RWPE1 (cell line): Measurements from ENCODE around the gene VPS72.
"Not testable (repeated sequence)": the region's sequence is repeated elsewhere in the genome, so short reads cannot be mapped to it uniquely, and the experiment has no call there.

ENCODE experiments used
- CTCF ChIA-PET: fragments of 350-600 bp; sonication (Branson Sonifier 250); formaldehyde crosslinking; extraction: SDS; loops from one replicate; lab custom pipeline; 2021; lab: Yijun Ruan, JAX
- POLR2A ChIA-PET: fragments of 400-600 bp; formaldehyde crosslinking; extraction: SDS; loops from one replicate; lab custom pipeline; 2020; ENCODE audit warnings: antibody characterized with exemption; ENCODE audit not compliant: low non-redundant PET; lab: Yijun Ruan, JAX
- DNase-seq: peaks from one replicate; pipeline ENCODE4 v3.0.0; 2012; ENCODE audit warnings: low spot score
- H3K27ac ChIP-seq: fragments of 450-650 bp; 2 replicates; pipeline ENCODE4 v1.5.1; 2017
- TF ChIP-seq, protein P1 (sequence below): fragments of 450-650 bp; conservative IDR thresholded peaks from 2 replicates; pipeline ENCODE4 v1.5.1; 2017; ENCODE audit warnings: low read depth, mild to moderate bottlenecking

VPS72 gene

DNA sequence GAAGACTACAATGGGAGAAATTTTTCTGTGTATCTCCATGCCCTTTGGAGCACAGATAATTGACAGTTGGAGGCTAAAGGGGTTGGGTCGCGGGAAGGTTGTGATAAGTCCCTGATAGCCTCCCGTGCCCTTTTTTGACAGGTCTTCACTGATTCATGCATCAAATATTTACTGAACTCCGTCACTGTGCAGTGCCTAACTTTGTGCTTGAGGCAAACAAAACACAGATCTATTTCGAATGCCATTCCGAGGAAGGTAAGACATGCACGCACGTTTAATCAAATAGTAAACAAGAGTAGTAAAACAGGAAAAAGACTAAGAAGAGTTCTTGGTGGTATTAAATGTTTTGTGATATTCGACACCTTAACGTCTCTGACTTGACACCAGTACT is 7.9 kb upstream of the VPS72 start:
- DNase-seq: no peak
- CTCF ChIA-PET: no interaction called here

DNA sequence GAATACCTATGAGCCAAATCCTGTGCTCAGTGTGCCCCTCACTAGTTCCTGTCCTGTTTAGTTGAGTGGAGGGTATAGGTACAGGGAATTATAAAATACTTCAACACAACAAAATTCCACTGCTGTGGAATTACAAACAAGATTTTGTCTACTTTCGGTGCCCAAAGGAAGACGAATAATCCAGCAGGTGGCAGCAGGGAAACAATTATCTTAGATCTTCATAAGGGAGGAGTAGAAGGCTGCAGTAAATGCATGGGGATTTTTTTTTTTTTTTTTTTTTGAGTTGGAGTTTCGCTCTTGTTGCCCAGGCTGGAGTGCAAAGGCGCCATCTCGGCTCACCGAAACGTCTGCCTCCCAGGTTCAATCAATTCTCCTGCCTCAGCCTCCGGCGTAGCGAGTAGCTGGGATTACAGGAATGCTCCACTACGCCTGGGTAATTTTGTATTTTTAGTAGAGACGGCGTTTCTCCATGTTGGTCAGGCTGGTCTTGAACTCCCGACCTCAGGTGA is 6.3 kb upstream of the VPS72 start:
- TF ChIP-seq, protein P1, sequence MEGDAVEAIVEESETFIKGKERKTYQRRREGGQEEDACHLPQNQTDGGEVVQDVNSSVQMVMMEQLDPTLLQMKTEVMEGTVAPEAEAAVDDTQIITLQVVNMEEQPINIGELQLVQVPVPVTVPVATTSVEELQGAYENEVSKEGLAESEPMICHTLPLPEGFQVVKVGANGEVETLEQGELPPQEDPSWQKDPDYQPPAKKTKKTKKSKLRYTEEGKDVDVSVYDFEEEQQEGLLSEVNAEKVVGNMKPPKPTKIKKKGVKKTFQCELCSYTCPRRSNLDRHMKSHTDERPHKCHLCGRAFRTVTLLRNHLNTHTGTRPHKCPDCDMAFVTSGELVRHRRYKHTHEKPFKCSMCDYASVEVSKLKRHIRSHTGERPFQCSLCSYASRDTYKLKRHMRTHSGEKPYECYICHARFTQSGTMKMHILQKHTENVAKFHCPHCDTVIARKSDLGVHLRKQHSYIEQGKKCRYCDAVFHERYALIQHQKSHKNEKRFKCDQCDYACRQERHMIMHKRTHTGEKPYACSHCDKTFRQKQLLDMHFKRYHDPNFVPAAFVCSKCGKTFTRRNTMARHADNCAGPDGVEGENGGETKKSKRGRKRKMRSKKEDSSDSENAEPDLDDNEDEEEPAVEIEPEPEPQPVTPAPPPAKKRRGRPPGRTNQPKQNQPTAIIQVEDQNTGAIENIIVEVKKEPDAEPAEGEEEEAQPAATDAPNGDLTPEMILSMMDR: peak; percentile 73
- H3K27ac ChIP-seq: peak overlapping the region; percentile 98
- ChIA-PET POLR2A (no interaction called here), CTCF (interaction anchor here (0.8 kb wide), 1 partner anchor 31 kb away, joined by 6 read pairs; no protein-coding TSS in a partner anchor)
- DNase-seq: peak; percentile 59

More for the DNA sequence above, 7.9 kb upstream of the VPS72 start:
- peak overlapping the region; percentile 98 for H3K27ac ChIP-seq
- TF ChIP-seq, protein P1: no peak
- POLR2A ChIA-PET: no interaction called here

DNA sequence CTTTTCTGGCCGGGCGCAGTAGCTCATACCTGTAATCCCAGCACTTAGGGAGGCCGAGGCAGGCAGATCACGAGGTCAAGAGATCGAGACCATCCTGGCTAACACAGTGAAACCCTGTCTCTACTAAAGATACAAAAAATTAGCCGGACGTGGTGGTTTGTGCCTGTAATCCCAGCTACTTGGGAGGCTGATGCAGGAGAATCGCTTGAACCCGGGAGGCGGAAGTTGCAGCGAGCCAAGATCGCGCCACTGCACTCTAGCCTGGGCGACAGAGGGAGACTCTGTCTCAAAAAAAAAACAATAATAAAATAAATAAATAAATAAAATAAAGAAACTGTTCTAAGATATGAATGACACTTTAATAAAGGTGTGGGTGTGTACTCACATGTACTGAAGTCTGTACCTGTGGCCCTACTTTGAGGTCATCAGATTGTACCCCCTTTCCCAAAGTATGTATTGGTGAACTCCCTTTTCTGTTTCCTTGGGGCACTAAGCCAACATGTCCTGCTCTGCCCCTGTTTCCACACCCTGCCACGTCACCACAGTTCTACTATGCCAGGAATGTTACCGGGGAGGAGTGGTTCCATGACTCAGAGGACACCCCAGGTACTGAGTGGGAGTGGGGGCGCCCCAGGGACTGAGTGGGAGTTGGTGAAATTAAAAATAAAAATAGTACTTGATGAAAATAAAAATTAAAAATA is 5.0 kb upstream of the VPS72 start:
- H3K27ac ChIP-seq: peak overlapping the region; percentile 98
- CTCF ChIA-PET: interaction anchor here (0.6 to 1.1 kb wide), 5 partner anchors 13 to 204 kb away, joined by 3 to 10 read pairs (median 3); partner anchors contain the start of gene PSMB4
- POLR2A ChIA-PET: interaction anchor here (0.6 kb wide), 1 partner anchor 191 kb away, joined by 3 read pairs; no protein-coding TSS in a partner anchor
- DNase-seq: peak; percentile 97

DNA sequence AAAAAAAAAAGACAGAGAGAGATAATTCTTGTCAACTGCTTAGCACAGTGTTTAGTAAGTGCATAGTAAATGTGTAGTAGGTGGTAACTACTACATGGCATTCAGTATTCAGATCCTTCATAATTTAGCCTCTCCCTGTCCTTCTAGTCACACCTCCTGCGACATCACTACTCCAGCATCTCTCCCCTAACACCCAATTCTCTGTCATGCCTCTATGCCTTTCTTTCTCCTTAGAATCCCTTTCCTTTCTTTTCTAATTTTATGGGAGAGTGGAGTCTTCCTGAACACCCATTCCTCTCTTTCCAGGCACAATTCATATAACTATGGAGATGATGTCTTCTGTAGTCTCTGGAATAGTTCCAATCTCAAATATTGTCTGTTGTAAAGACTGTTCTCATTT is 3.9 kb upstream of the VPS72 start:
- H3K27ac ChIP-seq: peak overlapping the region; percentile 98
- CTCF ChIA-PET: no interaction called here
- no peak for DNase-seq
- TF ChIP-seq, protein P1: no peak
- POLR2A ChIA-PET: no interaction called here

DNA sequence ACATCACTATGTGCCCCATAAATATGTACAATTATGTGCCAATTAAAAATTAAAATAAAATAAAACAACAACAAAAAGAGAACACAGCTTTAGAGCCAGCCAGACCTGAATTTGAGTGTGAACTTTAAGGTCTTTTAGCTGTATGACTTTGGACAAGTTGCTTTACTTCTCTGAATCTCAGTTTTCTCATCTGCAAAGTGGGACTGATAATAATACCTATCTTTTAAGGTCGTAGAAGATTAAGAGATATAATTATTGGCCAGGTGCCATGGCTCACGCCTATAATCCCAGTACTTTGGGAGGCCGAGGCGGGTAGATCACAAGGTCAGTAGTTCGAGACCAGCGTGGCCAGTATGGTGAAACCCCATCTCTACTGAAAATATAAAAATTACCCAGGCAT is 3.3 kb upstream of the VPS72 start:
- ChIA-PET CTCF (no interaction called here), POLR2A (no interaction called here)
- TF ChIP-seq, protein P1: no peak
- no peak for DNase-seq
- H3K27ac ChIP-seq: peak overlapping the region; percentile 60

DNA sequence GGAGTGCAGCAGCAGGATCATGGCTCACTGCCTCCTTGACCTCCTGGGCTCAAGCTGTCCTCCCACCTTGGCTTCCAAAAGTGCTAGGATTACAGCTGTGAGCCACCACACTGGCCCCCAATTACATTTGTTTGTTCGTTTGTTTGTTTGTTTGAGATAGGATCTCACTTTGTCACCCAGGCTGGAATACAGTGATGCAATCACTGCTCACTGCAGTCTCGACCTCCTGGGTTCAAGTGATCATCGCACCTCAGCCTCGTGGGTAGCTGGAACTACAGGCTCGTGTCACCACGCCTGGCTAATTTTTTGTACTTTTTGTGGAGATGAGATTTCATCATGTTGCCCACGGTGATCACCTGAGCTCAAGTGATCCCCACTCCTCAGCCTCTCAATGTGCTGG is 2.0 kb upstream of the VPS72 start:
- no peak for DNase-seq
- peak overlapping the region; percentile 53 for H3K27ac ChIP-seq
- ChIA-PET POLR2A (no interaction called here), CTCF (no interaction called here)
- TF ChIP-seq, protein P1: no peak

DNA sequence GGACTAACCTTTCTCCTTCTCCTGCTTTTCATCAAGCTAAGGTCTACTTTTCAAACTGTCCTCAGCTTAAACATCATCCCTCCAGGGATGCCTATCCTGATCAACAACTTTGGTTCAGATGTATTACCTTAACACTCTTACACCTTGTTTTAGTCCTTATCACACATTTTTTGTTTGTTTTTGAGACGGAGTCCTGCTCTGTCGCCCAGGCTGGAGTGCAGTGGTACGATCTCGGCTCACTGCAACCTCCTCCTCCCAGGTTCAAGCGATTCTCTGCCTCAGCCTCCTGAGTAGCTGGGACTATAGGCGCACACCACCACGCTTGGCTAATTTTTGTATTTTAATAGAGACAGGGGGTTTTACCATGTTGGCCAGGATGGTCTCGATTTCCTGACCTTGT is 1.3 kb downstream of the VPS72 start:
- peak overlapping the region; percentile 52 for H3K27ac ChIP-seq
- POLR2A ChIA-PET, DNase-seq, CTCF ChIA-PET: not testable (repeated sequence)
